Lower lobe of right lung (tissue), 2 donors: Measurements from ENCODE around the gene PRIMA1. TPM values are rescaled to one million over a fixed set of nuclear protein-coding genes. Genes with fewer than 3 reads are reported as not detected.

ENCODE experiments used
- ATAC-seq, 2 donors: fragments of 200-7000 bp; cut with Tn5 transposase; one replicate each; pipeline ENCODE4 v1.9.1; 2020 to 2022; ENCODE audit warnings: mild to moderate bottlenecking in 2 of 2, moderate library complexity in 2 of 2
- DNase-seq: peaks from one replicate; pipeline ENCODE4 v3.0.0-alpha.2; 2020
- H3K27ac ChIP-seq: fragments of 200-600 bp; one replicate; pipeline ENCODE4 v1.8.0; 2022
- H3K27me3 ChIP-seq: fragments of 200-600 bp; one replicate; pipeline ENCODE4 v1.8.0; 2022; ENCODE audit warnings: low read depth
- H3K36me3 ChIP-seq: fragments of 200-600 bp; one replicate; pipeline ENCODE4 v1.8.0; 2022; ENCODE audit warnings: mild to moderate bottlenecking
- H3K4me1 ChIP-seq: fragments of 200-600 bp; one replicate; pipeline ENCODE4 v1.8.0; 2022
- H3K4me3 ChIP-seq: fragments of 200-600 bp; one replicate; pipeline ENCODE4 v1.8.0; 2022; ENCODE audit warnings: mild to moderate bottlenecking
- H3K9me3 ChIP-seq: fragments of 200-600 bp; one replicate; pipeline ENCODE4 v1.8.0; 2022
- intact Hi-C: fragments of 100-400 bp; cut with DNase I; formaldehyde crosslinking; loops from one replicate; pipeline ENCODE4 v1.11.0; 2022
- total RNA-seq: library from RNA; stranded (reverse); fragmentation: NEBNext Ultra II Directional; extraction: Animal tissue kit (Norgen Biotek cat#: 25700); gene quantifications from one replicate; pipeline ENCODE4 v1.2.1, GENCODE V29; 2021
- TF ChIP-seq, protein P1 (sequence below): fragments of 200-600 bp; IDR thresholded peaks from one replicate; pipeline ENCODE4 v1.8.0; 2022; ENCODE audit warnings: antibody characterized with exemption, mild to moderate bottlenecking
- donor health status: DM: no; HTN: yes; CAD: no; lungs with severe emphysema.

Gene PRIMA1
- total RNA-seq, 1 donor from 2014 or later: 3.0 TPM

DNA sequence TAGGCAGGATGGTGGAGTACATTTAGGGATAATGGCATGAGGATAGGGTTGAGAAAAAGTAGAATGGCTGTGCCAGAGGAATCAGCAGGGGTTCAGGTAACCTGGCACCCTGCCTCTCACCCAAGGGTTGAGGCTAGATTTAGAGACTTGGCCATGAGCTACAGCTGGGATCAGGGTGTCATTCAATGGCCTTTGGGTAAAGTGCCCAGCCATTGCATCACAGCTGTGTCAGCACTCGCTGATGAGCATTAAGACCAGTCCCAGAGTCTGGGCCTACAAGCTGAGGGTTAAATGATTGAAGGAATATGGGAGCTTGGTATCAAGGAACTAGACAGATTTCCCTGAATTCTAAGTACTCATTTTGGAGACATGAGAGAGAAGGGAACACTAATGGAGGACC lies 113.9 kb downstream of the PRIMA1 start:
- H3K27ac ChIP-seq: no peak overlapping the region
- TF ChIP-seq, protein P1, sequence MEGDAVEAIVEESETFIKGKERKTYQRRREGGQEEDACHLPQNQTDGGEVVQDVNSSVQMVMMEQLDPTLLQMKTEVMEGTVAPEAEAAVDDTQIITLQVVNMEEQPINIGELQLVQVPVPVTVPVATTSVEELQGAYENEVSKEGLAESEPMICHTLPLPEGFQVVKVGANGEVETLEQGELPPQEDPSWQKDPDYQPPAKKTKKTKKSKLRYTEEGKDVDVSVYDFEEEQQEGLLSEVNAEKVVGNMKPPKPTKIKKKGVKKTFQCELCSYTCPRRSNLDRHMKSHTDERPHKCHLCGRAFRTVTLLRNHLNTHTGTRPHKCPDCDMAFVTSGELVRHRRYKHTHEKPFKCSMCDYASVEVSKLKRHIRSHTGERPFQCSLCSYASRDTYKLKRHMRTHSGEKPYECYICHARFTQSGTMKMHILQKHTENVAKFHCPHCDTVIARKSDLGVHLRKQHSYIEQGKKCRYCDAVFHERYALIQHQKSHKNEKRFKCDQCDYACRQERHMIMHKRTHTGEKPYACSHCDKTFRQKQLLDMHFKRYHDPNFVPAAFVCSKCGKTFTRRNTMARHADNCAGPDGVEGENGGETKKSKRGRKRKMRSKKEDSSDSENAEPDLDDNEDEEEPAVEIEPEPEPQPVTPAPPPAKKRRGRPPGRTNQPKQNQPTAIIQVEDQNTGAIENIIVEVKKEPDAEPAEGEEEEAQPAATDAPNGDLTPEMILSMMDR: no peak
- DNase-seq: no peak
- no peaks in the 10 kb centered on the region for H3K27me3 ChIP-seq
- intact Hi-C loops: no loop called here
- no peak overlapping the region for H3K4me3 ChIP-seq
- H3K4me1 ChIP-seq: no peaks in the 10 kb centered on the region
- no peak for ATAC-seq
- no peaks in the 10 kb centered on the region for H3K9me3 ChIP-seq
- H3K36me3 ChIP-seq: no peaks in the 10 kb centered on the region

DNA sequence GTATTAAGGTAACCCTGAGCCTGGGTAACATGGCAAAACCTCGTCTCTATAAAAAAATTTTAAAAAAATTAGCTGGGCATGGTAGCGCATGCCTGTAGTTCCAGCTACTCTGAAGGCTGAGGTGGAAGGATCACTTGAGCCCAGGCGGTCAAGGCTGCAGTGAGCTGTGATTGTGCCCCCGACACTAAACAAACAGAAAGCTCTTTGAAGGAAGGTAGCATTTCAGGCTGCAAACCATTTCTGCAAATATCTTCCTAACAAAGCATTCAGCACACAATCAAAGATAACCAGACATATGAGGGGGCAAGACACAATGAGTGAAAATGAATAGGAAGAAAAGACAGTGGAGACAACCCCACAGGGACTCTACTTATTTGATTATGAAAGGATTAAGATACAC lies 118.7 kb downstream of the PRIMA1 start:
- TF ChIP-seq, protein P1: no peak
- Histone ChIP-seq H3K9me3 (peaks cover 12% of the 10 kb centered on the region), H3K27me3 (no peaks in the 10 kb centered on the region), H3K4me3 (no peak overlapping the region), H3K4me1 (no peaks in the 10 kb centered on the region), H3K36me3 (no peaks in the 10 kb centered on the region), H3K27ac (no peak overlapping the region)
- ATAC-seq (no peak), DNase-seq (no peak)
- intact Hi-C loops: no loop called here

Other genes starting within 250 kb of the PRIMA1 start
- gene FAM181A, start 138.9 kb upstream of the PRIMA1 start, total RNA-seq: 6.4 TPM
- gene ASB2, start 188.1 kb upstream of the PRIMA1 start, total RNA-seq: 2.4 TPM
- not detected for gene CCDC197, start 208.8 kb upstream of the PRIMA1 start, total RNA-seq
- 1.9 TPM for gene OTUB2, start 237.9 kb upstream of the PRIMA1 start, total RNA-seq